SK-N-SH treated with all-trans-retinoic acid at 6 μM for 48 hours (cell line): Measurements from ENCODE around the gene ACOXL.

Experiments used
- ATAC-seq: fragments of 200-7000 bp; cut with Tn5 transposase; 3 replicates; pipeline ENCODE4 v1.9.1; 2020; ENCODE audit warnings: mild to moderate bottlenecking, moderate library complexity
- ARNTL ChIP-seq: fragments of 450-650 bp; formaldehyde crosslinking; IDR thresholded peaks from 2 replicates; pipeline ENCODE4 v1.5.0; 2020; ENCODE audit warnings: low read depth, mild to moderate bottlenecking, moderate library complexity, borderline replicate concordance
- BACH2 ChIP-seq: fragments of 250-450 bp; sonication (Bioruptor Pico); IDR thresholded peaks from 2 replicates; pipeline ENCODE4 v1.9.0; 2021; ENCODE audit warnings: mild to moderate bottlenecking, borderline replicate concordance
- CSDC2 ChIP-seq: fragments of 250-450 bp; sonication (Bioruptor Pico); IDR thresholded peaks from 2 replicates; pipeline ENCODE4 v1.5.0; 2020; ENCODE audit warnings: mild to moderate bottlenecking, moderate library complexity
- ESRRG ChIP-seq: fragments of 250-450 bp; sonication (Bioruptor Pico); IDR thresholded peaks from 2 replicates; pipeline ENCODE4 v1.6.1; 2021; ENCODE audit warnings: mild to moderate bottlenecking
- GLIS3 ChIP-seq: fragments of 250-450 bp; sonication (Bioruptor Pico); IDR thresholded peaks from 2 replicates; pipeline ENCODE4 v1.5.0; 2020; ENCODE audit warnings: mild to moderate bottlenecking, moderate library complexity
- OSR1 ChIP-seq: fragments of 250-450 bp; sonication (Bioruptor Pico); IDR thresholded peaks from 2 replicates; pipeline ENCODE4 v1.8.0; 2022; ENCODE audit warnings: moderate library complexity, mild to moderate bottlenecking, inconsistent platforms
- PPARA ChIP-seq: fragments of 250-450 bp; sonication (Bioruptor Pico); IDR thresholded peaks from 2 replicates; pipeline ENCODE4 v1.5.0; 2020; ENCODE audit warnings: mild to moderate bottlenecking, borderline replicate concordance
- RARB ChIP-seq: fragments of 250-450 bp; sonication (Bioruptor Pico); IDR thresholded peaks from 2 replicates; pipeline ENCODE4 v1.8.0; 2021; ENCODE audit warnings: mild to moderate bottlenecking, moderate library complexity
- TCF4 ChIP-seq: fragments of 250-450 bp; sonication (Bioruptor Pico); IDR thresholded peaks from 2 replicates; pipeline ENCODE4 v1.8.0; 2021; ENCODE audit warnings: mild to moderate bottlenecking, moderate library complexity, borderline replicate concordance
- TOX ChIP-seq: fragments of 250-450 bp; sonication (Bioruptor Pico); IDR thresholded peaks from 2 replicates; pipeline ENCODE4 v1.8.0; 2021; ENCODE audit warnings: mild to moderate bottlenecking, moderate library complexity, borderline replicate concordance
- ZC3H10 ChIP-seq: fragments of 250-450 bp; sonication (Bioruptor Pico); IDR thresholded peaks from 2 replicates; pipeline ENCODE4 v1.5.1; 2021; ENCODE audit warnings: mild to moderate bottlenecking, moderate library complexity
- ZFP3 ChIP-seq: fragments of 250-450 bp; sonication (Bioruptor Pico); IDR thresholded peaks from 2 replicates; pipeline ENCODE4 v1.5.0; 2020; ENCODE audit warnings: mild to moderate bottlenecking, moderate library complexity
- ZFP30 ChIP-seq: fragments of 450-650 bp; formaldehyde crosslinking; IDR thresholded peaks from 2 replicates; pipeline ENCODE4 v1.5.0; 2022; ENCODE audit warnings: mild to moderate bottlenecking, moderate library complexity
- ZNF70 ChIP-seq: fragments of 450-650 bp; formaldehyde crosslinking; IDR thresholded peaks from 2 replicates; pipeline ENCODE4 v1.5.0; 2020; ENCODE audit warnings: mild to moderate bottlenecking, moderate library complexity
- ZNF8 ChIP-seq: fragments of 450-650 bp; formaldehyde crosslinking; IDR thresholded peaks from 2 replicates; pipeline ENCODE4 v1.5.0; 2020; ENCODE audit warnings: mild to moderate bottlenecking, moderate library complexity
- TF ChIP-seq, protein P1 (sequence below): fragments of 250-450 bp; sonication (Bioruptor Pico); IDR thresholded peaks from 2 replicates; pipeline ENCODE4 v1.8.0; 2020; ENCODE audit warnings: mild to moderate bottlenecking, moderate library complexity, borderline replicate concordance
- TF ChIP-seq, protein P2 (sequence below): fragments of 250-450 bp; sonication (Bioruptor Pico); IDR thresholded peaks from 2 replicates; pipeline ENCODE4 v1.8.0; 2021; ENCODE audit warnings: low read depth, mild to moderate bottlenecking, moderate library complexity, borderline replicate concordance
- TF ChIP-seq, protein P3 (sequence below): fragments of 250-450 bp; sonication (Bioruptor Pico); IDR thresholded peaks from 2 replicates; pipeline ENCODE4 v1.5.1; 2020; ENCODE audit warnings: low read depth, mild to moderate bottlenecking, moderate library complexity
- TF ChIP-seq, protein P4 (sequence below): fragments of 250-450 bp; sonication (Bioruptor Pico); IDR thresholded peaks from 2 replicates; pipeline ENCODE4 v1.5.0; 2020; ENCODE audit warnings: mild to moderate bottlenecking, moderate library complexity
- TF ChIP-seq, protein P5 (sequence below): fragments of 250-450 bp; sonication (Bioruptor Pico); IDR thresholded peaks from 2 replicates; pipeline ENCODE4 v1.5.1; 2021; ENCODE audit warnings: mild to moderate bottlenecking, moderate library complexity

Gene ACOXL

DNA sequence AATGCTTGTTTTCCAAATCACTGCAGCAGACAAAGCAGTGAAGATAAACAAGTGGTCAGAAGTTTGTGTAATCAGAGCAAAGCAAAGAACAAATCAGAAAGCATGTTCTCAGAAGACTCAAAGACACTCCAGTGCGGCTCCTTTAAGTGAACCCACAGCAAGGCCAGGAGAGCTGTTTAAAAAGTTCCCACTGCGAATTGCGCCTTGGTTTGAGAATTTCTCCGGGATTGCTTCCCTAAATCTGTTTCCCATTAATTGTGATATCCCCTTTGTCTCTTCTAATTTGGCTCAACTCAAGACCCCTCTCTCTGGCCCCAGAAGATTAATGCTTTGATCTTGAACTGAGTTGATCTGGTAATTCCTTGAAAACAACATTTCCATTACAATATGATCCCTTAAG lies 265.9 kb downstream of the ACOXL start:
- no peak for TF ChIP-seq TCF4 (CRISPR knock-in tag)
- no peak for TF ChIP-seq ESRRG (CRISPR knock-in tag)
- no peak for TF ChIP-seq ARNTL (CRISPR knock-in tag)
- no peak for TF ChIP-seq TOX
- TF ChIP-seq, protein P1, sequence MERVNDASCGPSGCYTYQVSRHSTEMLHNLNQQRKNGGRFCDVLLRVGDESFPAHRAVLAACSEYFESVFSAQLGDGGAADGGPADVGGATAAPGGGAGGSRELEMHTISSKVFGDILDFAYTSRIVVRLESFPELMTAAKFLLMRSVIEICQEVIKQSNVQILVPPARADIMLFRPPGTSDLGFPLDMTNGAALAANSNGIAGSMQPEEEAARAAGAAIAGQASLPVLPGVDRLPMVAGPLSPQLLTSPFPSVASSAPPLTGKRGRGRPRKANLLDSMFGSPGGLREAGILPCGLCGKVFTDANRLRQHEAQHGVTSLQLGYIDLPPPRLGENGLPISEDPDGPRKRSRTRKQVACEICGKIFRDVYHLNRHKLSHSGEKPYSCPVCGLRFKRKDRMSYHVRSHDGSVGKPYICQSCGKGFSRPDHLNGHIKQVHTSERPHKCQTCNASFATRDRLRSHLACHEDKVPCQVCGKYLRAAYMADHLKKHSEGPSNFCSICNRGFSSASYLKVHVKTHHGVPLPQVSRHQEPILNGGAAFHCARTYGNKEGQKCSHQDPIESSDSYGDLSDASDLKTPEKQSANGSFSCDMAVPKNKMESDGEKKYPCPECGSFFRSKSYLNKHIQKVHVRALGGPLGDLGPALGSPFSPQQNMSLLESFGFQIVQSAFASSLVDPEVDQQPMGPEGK (CRISPR knock-in tag): no peak
- ATAC-seq: no peak

DNA sequence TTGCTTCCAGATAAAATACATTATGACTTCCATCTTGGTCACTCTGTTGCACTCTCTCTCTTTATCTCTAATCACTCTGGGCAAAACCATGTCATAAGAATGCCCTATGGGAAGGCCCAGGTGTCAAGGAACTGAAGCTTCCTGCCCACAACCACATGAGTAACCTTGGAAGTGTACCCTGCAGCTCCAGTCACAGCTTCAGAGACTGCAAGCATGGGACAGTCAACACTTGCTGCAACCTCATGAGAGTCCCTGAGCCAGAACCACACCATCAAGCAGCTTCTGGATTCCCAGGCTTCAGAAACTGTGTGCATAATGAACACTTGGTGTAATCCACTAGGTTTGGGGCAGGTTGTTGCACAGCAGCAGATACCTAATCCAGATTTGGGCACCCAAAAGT lies 267.3 kb downstream of the ACOXL start:
- no peak for ATAC-seq

DNA sequence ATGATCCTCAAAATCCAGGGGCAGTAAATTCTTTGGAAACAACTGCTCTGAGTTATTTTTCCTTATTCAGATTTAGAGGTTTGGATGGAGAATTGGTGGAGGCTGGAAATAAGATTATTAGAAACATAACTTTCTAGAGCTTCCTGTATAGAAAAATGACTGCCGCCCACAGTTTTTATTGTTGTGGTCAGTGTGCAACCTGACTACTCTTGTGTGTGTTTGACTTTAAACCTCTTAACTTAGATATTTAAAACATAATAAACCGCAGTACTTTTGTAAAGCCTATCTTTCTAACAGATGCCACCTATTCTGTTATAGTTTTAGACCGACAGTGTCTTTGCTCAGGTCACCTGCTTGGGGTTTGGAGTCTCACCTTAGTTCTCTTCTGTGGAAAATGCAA lies 272.9 kb downstream of the ACOXL start:
- no peak for ATAC-seq
- TF ChIP-seq, protein P2, sequence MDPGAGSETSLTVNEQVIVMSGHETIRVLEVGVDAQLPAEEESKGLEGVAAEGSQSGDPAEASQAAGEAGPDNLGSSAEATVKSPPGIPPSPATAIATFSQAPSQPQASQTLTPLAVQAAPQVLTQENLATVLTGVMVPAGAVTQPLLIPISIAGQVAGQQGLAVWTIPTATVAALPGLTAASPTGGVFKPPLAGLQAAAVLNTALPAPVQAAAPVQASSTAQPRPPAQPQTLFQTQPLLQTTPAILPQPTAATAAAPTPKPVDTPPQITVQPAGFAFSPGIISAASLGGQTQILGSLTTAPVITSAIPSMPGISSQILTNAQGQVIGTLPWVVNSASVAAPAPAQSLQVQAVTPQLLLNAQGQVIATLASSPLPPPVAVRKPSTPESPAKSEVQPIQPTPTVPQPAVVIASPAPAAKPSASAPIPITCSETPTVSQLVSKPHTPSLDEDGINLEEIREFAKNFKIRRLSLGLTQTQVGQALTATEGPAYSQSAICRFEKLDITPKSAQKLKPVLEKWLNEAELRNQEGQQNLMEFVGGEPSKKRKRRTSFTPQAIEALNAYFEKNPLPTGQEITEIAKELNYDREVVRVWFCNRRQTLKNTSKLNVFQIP: no peak

More for the DNA sequence above, 267.3 kb downstream of the ACOXL start:
- TF ChIP-seq OSR1 (CRISPR knock-in tag): no peak
- TF ChIP-seq, all 23 proteins: peak for 0

DNA sequence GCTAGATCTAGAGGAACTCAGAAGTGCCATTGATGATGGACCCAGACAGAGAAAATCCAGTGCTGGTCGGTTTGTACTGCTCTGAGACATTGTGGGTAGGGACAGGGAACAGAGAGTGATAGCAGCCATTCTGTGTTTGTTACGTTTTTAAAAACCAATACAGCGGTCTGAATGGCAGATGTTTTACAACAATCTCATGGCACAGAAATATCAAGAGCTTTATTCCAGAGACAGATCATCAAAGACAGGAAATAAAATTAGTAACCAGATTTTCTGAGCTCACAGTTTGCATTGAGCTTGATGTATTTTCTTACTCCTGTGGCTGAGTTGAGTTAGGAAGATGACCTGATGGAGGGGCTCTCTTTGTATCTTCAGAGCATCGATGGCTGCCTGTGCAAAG lies 273.4 kb downstream of the ACOXL start:
- no peak for TF ChIP-seq RARB (CRISPR knock-in tag)
- TF ChIP-seq, protein P1 (CRISPR knock-in tag): no peak
- TF ChIP-seq, protein P3, sequence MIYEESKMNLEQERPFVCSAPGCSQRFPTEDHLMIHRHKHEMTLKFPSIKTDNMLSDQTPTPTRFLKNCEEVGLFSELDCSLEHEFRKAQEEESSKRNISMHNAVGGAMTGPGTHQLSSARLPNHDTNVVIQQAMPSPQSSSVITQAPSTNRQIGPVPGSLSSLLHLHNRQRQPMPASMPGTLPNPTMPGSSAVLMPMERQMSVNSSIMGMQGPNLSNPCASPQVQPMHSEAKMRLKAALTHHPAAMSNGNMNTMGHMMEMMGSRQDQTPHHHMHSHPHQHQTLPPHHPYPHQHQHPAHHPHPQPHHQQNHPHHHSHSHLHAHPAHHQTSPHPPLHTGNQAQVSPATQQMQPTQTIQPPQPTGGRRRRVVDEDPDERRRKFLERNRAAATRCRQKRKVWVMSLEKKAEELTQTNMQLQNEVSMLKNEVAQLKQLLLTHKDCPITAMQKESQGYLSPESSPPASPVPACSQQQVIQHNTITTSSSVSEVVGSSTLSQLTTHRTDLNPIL: no peak
- TF ChIP-seq, protein P2: no peak
- no peak for TF ChIP-seq TCF4 (CRISPR knock-in tag)
- TF ChIP-seq ZFP3: no peak
- no peak for TF ChIP-seq ZFP30
- TF ChIP-seq, protein P4, sequence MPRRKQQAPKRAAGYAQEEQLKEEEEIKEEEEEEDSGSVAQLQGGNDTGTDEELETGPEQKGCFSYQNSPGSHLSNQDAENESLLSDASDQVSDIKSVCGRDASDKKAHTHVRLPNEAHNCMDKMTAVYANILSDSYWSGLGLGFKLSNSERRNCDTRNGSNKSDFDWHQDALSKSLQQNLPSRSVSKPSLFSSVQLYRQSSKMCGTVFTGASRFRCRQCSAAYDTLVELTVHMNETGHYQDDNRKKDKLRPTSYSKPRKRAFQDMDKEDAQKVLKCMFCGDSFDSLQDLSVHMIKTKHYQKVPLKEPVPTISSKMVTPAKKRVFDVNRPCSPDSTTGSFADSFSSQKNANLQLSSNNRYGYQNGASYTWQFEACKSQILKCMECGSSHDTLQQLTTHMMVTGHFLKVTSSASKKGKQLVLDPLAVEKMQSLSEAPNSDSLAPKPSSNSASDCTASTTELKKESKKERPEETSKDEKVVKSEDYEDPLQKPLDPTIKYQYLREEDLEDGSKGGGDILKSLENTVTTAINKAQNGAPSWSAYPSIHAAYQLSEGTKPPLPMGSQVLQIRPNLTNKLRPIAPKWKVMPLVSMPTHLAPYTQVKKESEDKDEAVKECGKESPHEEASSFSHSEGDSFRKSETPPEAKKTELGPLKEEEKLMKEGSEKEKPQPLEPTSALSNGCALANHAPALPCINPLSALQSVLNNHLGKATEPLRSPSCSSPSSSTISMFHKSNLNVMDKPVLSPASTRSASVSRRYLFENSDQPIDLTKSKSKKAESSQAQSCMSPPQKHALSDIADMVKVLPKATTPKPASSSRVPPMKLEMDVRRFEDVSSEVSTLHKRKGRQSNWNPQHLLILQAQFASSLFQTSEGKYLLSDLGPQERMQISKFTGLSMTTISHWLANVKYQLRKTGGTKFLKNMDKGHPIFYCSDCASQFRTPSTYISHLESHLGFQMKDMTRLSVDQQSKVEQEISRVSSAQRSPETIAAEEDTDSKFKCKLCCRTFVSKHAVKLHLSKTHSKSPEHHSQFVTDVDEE: no peak
- no peak for TF ChIP-seq ZNF70
- TF ChIP-seq GLIS3 (CRISPR knock-in tag): no peak
- no peak for TF ChIP-seq ZNF8 (CRISPR knock-in tag)
- no peak for TF ChIP-seq ESRRG (CRISPR knock-in tag)
- TF ChIP-seq ZC3H10: no peak
- no peak for TF ChIP-seq PPARA
- TF ChIP-seq ARNTL (CRISPR knock-in tag): no peak
- no peak for TF ChIP-seq TOX
- no peak for TF ChIP-seq BACH2 (CRISPR knock-in tag)
- TF ChIP-seq CSDC2 (CRISPR knock-in tag): no peak
- TF ChIP-seq, protein P5, sequence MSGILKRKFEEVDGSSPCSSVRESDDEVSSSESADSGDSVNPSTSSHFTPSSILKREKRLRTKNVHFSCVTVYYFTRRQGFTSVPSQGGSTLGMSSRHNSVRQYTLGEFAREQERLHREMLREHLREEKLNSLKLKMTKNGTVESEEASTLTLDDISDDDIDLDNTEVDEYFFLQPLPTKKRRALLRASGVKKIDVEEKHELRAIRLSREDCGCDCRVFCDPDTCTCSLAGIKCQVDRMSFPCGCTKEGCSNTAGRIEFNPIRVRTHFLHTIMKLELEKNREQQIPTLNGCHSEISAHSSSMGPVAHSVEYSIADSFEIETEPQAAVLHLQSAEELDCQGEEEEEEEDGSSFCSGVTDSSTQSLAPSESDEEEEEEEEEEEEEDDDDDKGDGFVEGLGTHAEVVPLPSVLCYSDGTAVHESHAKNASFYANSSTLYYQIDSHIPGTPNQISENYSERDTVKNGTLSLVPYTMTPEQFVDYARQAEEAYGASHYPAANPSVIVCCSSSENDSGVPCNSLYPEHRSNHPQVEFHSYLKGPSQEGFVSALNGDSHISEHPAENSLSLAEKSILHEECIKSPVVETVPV (CRISPR knock-in tag): no peak
- TF ChIP-seq OSR1 (CRISPR knock-in tag): no peak
- no peak for ATAC-seq
